Right lobe of liver (tissue), 6 donors: ENCODE results near the gene MRPL58. TPM values are rescaled to one million over a fixed set of nuclear protein-coding genes. Genes with fewer than 3 reads are reported as not detected.

Experiments
- ATAC-seq, 4 donors: fragments of 200-7000 bp; cut with Tn5 transposase; one replicate each; pipeline ENCODE4 v1.9.1; 2020; ENCODE audit warnings: mild to moderate bottlenecking in 4 of 4, moderate library complexity in 4 of 4
- DNase-seq, 3 donors: peaks; one replicate each; pipeline ENCODE4 v3.0.0-alpha.2; 2020
- H3K27ac ChIP-seq, 3 donors: fragments of 200-600 bp; one replicate each; pipeline ENCODE4 v1.8.0; 2022
- H3K27me3 ChIP-seq, 2 donors: fragments of 200-600 bp; one replicate each; pipeline ENCODE4 v1.8.0; 2022
- H3K36me3 ChIP-seq, 4 donors: fragments of 200-600 bp; sonication (generic) in 1 of 4; one replicate each; pipeline versions ENCODE4 v1.5.1 to v1.8.0; 2017 to 2022; ENCODE audit warnings: control low read depth in 1 of 4
- H3K4me1 ChIP-seq, 4 donors: fragments of 200-600 bp; sonication (generic) in 1 of 4; one replicate each; pipeline versions ENCODE4 v1.5.1 to v1.8.0; 2017 to 2022; ENCODE audit warnings: control low read depth in 1 of 4
- H3K4me3 ChIP-seq, 3 donors: fragments of 200-600 bp; one replicate each; pipeline ENCODE4 v1.8.0; 2022
- H3K9me3 ChIP-seq, 4 donors: fragments of 200-600 bp; sonication (generic) in 1 of 4; one replicate each; pipeline versions ENCODE4 v1.5.1 to v1.8.0; 2017 to 2022; ENCODE audit warnings: control low read depth in 1 of 4
- POLR2A ChIP-seq: fragments of 450-650 bp; IDR thresholded peaks from one replicate; pipeline ENCODE4 v1.6.1; 2017; ENCODE audit warnings: antibody characterized with exemption, mild to moderate bottlenecking
- WGBS: methylation state at CpG from one replicate; pipeline ENCODE4 v1.1.6; 2018; ENCODE audit warnings: low coverage, low lambda C conversion rate; ENCODE audit not compliant: insufficient coverage; ENCODE audit errors: missing lambda C conversion rate; 5-methylcytosine and 5-hydroxymethylcytosine counted together
- intact Hi-C, 2 donors: fragments of 100-400 bp; cut with DNase I; formaldehyde crosslinking; loops; one replicate each; pipeline versions ENCODE4 v1.11.2 to v1.14.1; 2022
- long read RNA-seq: library from polyadenylated mRNA; unstranded; transcript quantifications from one replicate; pipeline ENCODE4 v2.0.0, GENCODE V29; 2019
- total RNA-seq, 6 experiments: library from RNA; depleted of rRNA in 2 of 6; stranded (reverse); fragments of >200 nt in 2 of 6; fragmentation: NEBNext Ultra II Directional in 3 of 6; extraction: Animal tissue kit (Norgen Biotek cat#: 25700) in 3 of 6; gene quantifications; one replicate each; pipeline versions ENCODE4 v1.1.0 to v1.2.4, GENCODE V29; 2016 to 2023
- TF ChIP-seq, protein P1 (sequence below), 4 donors: fragments of 200-600 bp in 3 of 4; fragments of 450-650 bp in 1 of 4; IDR thresholded peaks; one replicate each; pipeline versions ENCODE4 v1.5.1 to v1.8.0; 2016 to 2022; ENCODE audit warnings: antibody characterized with exemption in 4 of 4, mild to moderate bottlenecking in 2 of 4
- donor health status: DM: no; HTN: yes; CAD: no.
- donor health status: DM: no; HTN: no; CAD: no.
- donor health status: DM: no; HTN: no; CAD: no.
- donor health status: DM: no; HTN: yes; CAD: no.
- donor health status: DM: no; HTN: yes; CAD: no.

MRPL58 gene
- 100 to 1,000 TPM in 1 of 6 experiments, 10 to 100 TPM in 5; 23.7 to 112 (median 28.1) TPM for total RNA-seq
- long read RNA-seq, transcript MRPL58-201 (6 exons, 890 nt): major isoform, 6 of 7 reads
- long read RNA-seq, partial matches to known transcripts: 0 of 7 reads
- long read RNA-seq, other reads (novel, unspliced or antisense): 1 of 7 reads

DNA sequence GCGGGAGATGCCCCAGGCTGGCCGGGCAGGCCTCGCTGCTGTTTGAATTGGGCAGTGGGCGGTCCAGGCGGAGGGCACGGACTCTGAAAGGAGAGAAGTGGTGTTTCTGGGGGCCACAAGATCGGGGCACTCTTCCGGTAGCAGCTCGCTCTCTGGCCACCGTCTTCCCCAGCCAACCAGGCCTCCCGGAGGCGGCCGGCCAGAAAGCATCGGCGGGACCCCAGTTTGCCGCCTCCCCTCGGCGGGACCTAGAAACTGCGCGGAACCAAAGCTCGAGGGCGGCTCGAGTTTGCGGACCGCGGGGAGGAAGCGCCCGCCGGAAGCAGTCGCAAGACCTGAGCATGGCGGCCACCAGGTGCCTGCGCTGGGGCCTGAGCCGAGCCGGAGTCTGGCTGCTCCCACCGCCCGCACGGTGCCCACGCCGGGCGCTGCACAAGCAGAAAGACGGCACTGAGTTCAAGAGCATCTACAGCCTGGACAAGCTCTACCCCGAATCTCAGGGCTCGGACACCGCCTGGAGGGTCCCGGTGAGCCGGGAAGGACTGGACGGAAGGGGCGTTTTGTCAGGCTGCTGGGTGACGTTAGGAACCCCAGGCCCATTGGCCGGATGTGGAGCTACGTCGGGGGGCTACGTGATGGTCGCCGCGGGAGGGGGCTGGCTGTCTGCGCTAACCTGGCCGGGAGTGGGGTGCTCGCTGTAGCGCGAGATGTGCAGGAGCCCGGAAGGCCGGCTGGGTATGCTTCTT lies at the start of gene MRPL58:
TSS of gene MRPL58 (plus strand) at position 325 of the 746 bp plus-strand sequence. CDS start at position 342, 17 bp downstream.
- no peaks in the 10 kb centered on the region for H3K36me3 ChIP-seq
- peak; percentile 95 to 97 (median 96) for ATAC-seq
- peak; percentile 52 for TF ChIP-seq POLR2A
- TF ChIP-seq, protein P1, sequence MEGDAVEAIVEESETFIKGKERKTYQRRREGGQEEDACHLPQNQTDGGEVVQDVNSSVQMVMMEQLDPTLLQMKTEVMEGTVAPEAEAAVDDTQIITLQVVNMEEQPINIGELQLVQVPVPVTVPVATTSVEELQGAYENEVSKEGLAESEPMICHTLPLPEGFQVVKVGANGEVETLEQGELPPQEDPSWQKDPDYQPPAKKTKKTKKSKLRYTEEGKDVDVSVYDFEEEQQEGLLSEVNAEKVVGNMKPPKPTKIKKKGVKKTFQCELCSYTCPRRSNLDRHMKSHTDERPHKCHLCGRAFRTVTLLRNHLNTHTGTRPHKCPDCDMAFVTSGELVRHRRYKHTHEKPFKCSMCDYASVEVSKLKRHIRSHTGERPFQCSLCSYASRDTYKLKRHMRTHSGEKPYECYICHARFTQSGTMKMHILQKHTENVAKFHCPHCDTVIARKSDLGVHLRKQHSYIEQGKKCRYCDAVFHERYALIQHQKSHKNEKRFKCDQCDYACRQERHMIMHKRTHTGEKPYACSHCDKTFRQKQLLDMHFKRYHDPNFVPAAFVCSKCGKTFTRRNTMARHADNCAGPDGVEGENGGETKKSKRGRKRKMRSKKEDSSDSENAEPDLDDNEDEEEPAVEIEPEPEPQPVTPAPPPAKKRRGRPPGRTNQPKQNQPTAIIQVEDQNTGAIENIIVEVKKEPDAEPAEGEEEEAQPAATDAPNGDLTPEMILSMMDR (IDR thresholded peaks at IDR 0.05): peak; percentile 44 to 51 (median 46)
- peak within 1 kb of the TSS; percentile 49 to 73 (median 61) for H3K27ac ChIP-seq
- H3K4me1 ChIP-seq: peaks cover 0 to 13% (median 4%) of the 10 kb centered on the region in 4 donors
- no peaks in the 10 kb centered on the region for H3K27me3 ChIP-seq
- intact Hi-C loops: no loop called here
- H3K9me3 ChIP-seq: no peaks in the 10 kb centered on the region
- peak; percentile 80 to 84 (median 81) for DNase-seq
- 4% methylated on average over 14 of the region's 63 CpGs for WGBS
- peak within 1 kb of the TSS; percentile 84 to 99 (median 90) for H3K4me3 ChIP-seq

DNA sequence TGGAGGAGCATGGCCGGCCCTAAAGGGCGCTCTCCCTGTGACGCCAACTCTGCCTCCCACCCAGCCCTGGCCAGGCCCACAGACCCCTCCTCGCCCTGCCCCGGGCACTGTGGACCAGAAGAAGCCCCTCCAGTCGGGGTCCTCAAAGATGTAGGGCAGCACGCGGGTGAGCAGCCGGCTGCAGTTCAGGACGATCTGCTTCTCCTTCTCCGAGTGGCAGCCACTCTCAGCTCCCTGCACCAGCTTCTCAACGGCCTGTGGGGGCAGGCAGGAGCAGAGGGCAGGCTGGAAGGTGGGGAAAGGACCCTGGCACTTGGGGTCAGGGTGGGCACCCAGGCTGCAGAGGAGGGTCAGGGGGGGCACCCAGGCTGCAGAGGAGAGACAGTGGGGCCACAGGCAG lies 48.8 kb upstream of the MRPL58 start:
- H3K9me3 ChIP-seq: no peaks in the 10 kb centered on the region
- ATAC-seq (no peak), DNase-seq (no peak)
- H3K4me3 ChIP-seq: no peak overlapping the region
- H3K27ac ChIP-seq: no peak overlapping the region
- H3K36me3 ChIP-seq: no peaks in the 10 kb centered on the region
- no peaks in the 10 kb centered on the region for H3K4me1 ChIP-seq
- intact Hi-C loops: no loop called here
- no peaks in the 10 kb centered on the region for H3K27me3 ChIP-seq
- no CpG with 5 or more reads among the region's 12 CpGs for WGBS
- TF ChIP-seq, protein P1 (IDR thresholded peaks at IDR 0.05): no peak
- no peak for TF ChIP-seq POLR2A

DNA sequence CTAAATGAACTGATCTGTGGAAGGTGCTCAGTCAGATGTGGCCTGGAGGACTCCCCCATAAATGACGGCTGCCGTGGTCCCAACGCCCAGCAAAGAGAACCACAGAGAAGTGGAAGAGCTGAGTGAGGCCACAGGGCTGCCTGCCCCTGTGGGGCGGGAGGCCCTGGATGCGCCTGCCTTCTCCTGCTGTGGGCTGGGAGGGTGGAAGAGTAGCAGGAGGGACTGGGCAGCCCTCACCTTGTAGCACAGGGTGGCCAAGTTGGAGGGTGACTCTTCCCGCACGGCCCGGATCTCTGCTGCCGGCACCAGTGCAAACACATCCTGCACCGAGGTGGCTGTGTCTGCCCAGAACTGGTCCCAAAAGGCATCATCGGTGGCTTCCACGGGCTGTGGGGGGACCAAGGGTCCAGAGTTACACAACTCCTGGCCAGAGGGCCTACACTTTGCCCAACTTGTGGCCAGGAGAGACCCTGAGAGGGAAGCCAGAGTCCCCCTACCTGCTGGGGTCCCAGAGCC lies 48.2 kb upstream of the MRPL58 start:
- no peak for TF ChIP-seq POLR2A
- TF ChIP-seq, protein P1 (IDR thresholded peaks at IDR 0.05): no peak
- ATAC-seq (no peak), DNase-seq (no peak)
- H3K9me3 ChIP-seq: no peaks in the 10 kb centered on the region
- H3K36me3 ChIP-seq: no peaks in the 10 kb centered on the region
- intact Hi-C loops: no loop called here
- H3K27ac ChIP-seq: no peak overlapping the region
- no peak overlapping the region for H3K4me3 ChIP-seq
- H3K4me1 ChIP-seq: no peaks in the 10 kb centered on the region
- WGBS: 90% methylated on average over 2 of the region's 12 CpGs
- no peaks in the 10 kb centered on the region for H3K27me3 ChIP-seq

DNA sequence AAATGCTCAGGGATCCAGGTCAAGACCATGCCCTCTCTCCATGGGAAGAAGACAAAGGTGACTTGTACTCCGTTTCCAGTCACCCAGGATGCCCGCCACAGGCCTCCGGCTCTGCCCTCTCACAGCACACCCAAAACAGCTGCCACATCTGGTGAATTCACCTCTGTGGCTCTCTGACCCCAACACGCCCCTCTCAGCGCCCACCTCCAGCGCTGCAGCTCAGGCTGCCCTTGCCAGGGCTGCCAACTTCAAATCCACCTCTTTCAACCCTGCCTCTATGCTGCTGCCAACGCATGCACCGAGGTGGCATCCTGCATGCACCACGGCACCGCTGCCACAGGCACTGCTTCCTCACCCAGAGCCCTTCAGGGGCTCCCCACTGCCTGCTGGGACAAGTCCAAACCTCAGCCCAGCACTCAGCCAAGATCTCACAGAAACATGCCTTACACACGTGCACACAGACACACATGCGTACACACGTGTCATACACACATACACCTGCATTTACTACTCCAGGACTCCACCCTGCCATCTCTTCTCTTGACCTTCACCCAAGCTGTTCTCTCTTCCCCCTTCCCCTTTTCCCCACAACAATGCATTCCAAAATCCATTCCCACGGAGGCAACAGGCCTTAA lies 47.4 kb upstream of the MRPL58 start:
- no peak overlapping the region for H3K27ac ChIP-seq
- ATAC-seq: no peak
- H3K27me3 ChIP-seq: no peaks in the 10 kb centered on the region
- no peak for DNase-seq
- intact Hi-C loops: no loop called here
- H3K4me1 ChIP-seq: no peaks in the 10 kb centered on the region
- no peaks in the 10 kb centered on the region for H3K36me3 ChIP-seq
- H3K9me3 ChIP-seq: no peaks in the 10 kb centered on the region
- H3K4me3 ChIP-seq: no peak overlapping the region
- TF ChIP-seq POLR2A: no peak
- TF ChIP-seq, protein P1 (IDR thresholded peaks at IDR 0.05): no peak
- WGBS: 68% methylated on average over 9 of the region's 14 CpGs
